Body of pancreas (tissue), 4 donors: ENCODE measurements around the gene DNMBP.

ENCODE experiments used
- POLR2A ChIP-seq, 3 donors: fragments of 450-650 bp; IDR thresholded peaks; one replicate each; pipeline ENCODE4 v1.6.1; 2016; ENCODE audit warnings: antibody characterized with exemption in 3 of 3, mild to moderate bottlenecking in 2 of 3
- TF ChIP-seq, protein P1 (sequence below), 7 experiments: fragments of 450-650 bp in 4 of 7; fragments of 200-600 bp in 3 of 7; sonication (generic) in 3 of 7; IDR thresholded peaks; one replicate each; pipeline ENCODE4 v1.5.1; 2016 to 2019; ENCODE audit warnings: antibody characterized with exemption in 7 of 7

DNA sequence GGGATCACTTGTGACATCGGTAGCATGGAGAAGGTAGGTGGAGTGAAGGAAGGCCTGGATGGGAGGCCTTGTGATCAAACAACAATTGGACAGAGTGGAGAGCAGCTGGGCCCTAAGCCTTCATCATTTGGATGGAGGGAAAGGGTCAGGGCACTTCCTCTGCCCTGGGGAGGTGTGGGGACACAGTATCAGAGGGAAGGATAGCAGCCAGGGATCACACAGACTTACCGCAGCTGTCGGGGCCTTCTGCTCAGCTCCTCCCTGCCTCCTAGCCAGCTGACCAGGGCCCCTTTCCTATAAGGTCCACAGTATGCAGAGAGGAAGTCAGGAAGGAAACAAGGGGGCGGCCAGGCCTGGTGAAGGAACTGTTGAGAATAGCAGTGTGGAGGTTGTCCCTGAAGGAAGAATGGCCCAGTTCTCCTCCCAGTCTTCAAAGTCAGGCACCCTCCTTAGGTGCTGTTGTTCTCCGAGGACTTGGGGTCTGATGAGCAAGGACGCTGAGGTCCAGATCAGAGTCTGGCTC, 165.3 kb downstream of the DNMBP start:
- TF ChIP-seq, protein P1, sequence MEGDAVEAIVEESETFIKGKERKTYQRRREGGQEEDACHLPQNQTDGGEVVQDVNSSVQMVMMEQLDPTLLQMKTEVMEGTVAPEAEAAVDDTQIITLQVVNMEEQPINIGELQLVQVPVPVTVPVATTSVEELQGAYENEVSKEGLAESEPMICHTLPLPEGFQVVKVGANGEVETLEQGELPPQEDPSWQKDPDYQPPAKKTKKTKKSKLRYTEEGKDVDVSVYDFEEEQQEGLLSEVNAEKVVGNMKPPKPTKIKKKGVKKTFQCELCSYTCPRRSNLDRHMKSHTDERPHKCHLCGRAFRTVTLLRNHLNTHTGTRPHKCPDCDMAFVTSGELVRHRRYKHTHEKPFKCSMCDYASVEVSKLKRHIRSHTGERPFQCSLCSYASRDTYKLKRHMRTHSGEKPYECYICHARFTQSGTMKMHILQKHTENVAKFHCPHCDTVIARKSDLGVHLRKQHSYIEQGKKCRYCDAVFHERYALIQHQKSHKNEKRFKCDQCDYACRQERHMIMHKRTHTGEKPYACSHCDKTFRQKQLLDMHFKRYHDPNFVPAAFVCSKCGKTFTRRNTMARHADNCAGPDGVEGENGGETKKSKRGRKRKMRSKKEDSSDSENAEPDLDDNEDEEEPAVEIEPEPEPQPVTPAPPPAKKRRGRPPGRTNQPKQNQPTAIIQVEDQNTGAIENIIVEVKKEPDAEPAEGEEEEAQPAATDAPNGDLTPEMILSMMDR (IDR thresholded peaks at IDR 0.05), result no peak
- no peak for TF ChIP-seq POLR2A (IDR thresholded peaks at IDR 0.05)
